ENCODE data around the gene SPNS2.

- TF ChIP-seq EZH2 (IDR thresholded peaks at IDR 0.05; ENCODE audit: borderline replicate concordance, control insufficient read depth, low read depth, low read length) = no peak
- no peak for TF ChIP-seq BCLAF1 (IDR thresholded peaks at IDR 0.05)
- no peak for TF ChIP-seq MAX (IDR thresholded peaks at IDR 0.05; ENCODE audit: low read depth, low read length)
These were observed 17.5 kb upstream of the SPNS2 start for GRCh38 chr17:4480929-4481898.
